ENCODE results near the gene KDM2B.
"Not testable (repeated sequence)": the region's sequence is repeated elsewhere in the genome, so short reads cannot be mapped to it uniquely, and the experiment has no call there.

KDM2B gene

DNA sequence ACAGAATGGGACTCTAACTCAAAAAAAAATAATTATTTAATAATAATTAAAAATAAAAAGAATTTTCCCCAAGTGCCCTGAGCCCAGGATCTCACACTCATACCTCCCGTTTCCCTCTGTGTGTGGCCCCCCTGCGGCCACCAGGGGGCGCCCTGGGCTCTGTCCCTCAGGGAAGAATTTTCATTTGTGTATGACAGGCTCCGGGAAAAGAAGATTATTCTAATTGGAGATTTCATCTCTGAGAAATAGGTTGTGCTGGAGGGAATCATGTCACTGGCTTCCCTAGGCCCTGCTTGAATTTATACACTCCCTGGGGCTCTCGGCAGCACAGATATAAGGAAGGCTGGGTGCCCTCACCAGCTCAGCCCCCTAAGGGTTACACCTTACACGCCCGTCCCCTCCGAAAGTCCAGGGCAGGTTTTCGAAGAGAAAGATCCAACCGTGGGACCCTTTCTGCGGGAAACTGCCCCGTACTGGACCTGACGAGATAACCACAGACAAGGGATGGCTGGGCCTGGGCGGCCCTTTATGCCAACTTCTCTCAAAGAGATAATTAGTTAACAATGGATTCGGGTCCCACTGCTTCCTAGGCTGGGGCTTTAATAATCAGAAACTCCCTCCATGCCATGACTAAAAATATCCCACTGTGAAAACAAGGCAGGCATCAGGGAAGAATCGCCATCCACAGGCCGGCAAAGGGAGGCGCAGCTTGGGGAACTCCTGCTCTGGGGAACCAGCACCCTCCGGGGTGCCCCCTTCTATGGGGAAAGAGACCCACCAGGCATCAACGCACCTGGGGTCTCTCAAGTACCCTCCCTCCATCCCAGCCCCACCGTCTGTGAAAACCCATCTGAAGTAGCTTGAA lies 80.7 kb downstream of the KDM2B start:
- DNase-seq = peak; percentile 75

DNA sequence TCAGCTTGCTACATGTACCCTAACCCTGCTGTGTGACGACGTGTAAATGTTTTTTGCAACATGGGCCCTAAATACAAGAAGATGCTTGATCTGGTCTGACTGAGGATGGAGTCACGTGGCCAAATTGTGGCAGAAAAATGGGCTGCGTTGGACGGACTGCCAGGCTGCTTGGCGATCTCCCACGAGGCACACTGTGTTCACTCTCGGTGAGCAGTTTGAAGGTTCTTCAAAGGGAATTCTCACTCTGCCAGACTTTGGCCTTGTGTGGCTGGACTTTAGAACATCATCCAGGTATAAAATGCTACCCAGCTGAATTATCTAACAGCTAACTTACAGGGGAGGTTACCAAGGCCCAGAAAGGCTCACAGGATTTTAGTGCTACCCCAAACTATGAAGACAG lies 85.1 kb downstream of the KDM2B start:
- no peak for DNase-seq

DNA sequence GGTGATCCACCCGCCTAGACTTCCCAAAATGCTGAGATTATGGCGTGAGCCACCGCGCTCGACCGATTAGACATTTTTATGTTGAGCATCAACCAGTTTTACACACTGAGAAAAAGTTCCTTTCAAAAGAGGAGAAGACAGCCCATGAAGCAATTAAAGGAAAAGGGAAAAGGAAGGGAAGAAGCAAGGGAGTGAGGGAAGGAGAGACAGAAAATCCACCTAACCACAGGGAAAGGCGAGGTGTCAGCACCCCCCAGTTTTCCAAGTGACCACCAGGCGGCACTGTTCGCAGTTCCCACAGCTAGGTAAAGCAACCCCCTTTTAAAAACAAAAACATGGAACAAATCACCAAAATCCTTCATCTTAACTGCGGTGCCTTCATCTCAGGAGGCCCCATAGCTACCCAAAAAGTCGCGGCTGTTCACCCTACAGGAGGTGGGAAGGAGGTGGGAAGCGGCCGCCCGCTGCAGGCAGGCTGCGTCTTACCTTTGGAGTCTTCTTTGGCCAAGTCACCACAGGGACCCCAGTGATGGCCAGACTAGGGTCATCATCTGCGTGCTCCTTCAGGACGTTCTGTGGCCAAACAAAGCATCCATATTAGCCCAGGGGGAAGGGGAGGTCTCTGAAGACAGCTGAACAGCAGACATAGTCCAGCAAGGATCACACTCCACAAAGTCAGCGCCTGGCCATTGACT lies 86.6 kb downstream of the KDM2B start:
- DNase-seq = peak; percentile 64

DNA sequence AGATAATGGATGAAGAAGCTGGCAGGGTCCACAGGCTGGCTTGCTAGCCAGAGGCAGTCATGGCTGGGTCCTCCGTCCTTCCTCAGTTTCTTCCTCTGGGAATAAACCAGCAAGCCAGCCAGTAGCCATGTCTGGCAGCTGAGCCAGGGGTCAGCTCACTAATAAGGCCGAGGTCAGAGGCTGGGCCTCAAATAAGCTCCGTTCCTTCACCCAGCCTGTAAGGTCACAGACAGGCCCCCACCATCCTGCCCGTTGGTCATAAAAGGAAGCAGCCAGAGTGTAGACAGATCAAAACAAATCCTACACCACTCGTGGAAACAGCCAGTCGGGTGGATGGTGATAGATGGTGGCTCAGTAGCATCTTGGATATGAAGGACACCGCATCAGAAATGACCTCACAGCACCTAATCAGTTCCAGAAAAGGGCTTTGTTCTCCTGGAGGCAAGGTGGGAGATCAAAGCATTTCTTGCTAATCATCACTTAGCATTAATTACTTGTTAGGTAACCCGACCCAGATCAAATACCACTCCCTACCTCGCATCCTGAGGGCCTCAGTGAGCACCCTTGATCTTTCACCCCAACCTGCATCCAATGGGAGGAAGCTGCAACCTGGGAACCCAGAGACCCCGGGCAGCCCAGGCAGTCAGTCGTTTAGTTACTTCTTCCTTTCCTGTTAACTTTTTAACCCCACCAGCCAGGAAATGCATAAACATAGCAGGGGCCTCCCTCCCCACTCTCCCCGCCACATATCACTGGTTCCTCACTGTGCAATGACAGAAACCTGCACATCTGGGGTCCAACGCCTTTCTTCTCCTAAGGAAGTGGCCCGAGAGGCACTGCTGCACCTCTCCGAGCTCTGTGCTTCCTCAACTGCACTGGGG lies 90.2 kb downstream of the KDM2B start:
- no peak for DNase-seq

DNA sequence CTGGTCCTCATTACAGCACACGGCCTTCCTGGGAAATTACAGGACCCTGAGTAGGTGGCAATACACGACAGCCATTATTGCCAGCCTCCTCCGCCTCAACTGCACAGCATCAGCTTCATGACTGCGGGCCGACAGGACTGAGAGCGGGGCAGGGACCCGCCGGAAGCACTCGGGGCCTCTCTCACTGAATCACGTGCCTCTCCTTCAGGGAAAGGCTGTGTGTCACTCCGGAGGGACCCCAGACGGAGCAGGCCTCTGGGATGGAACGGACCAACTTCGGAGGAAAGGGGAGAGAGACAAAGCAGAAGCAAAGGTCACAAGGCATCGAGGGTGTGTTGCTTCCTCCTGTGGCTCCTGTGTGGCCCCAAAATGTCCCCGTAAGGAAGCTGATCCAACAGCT lies 90.9 kb downstream of the KDM2B start:
- no peak for DNase-seq

DNA sequence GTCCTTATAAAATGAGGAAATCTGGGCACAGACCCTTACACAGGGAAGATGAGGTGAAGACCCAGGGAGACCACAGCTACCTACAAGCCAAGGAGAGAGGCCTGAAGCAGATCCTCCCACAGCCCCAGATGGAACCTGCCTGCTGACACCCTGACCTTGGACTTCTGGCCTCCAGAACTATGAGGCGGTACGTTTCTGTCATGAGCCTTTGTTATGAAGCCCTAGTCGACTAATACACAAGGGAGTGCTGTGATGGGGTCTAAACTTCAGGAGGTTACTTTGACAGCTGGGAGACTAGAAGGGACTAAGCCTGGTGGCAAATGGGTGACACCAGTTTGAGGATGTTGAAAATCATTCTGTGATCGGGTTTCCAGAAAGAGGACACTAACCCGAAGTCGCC lies 95.9 kb downstream of the KDM2B start:
- no peak for DNase-seq

DNA sequence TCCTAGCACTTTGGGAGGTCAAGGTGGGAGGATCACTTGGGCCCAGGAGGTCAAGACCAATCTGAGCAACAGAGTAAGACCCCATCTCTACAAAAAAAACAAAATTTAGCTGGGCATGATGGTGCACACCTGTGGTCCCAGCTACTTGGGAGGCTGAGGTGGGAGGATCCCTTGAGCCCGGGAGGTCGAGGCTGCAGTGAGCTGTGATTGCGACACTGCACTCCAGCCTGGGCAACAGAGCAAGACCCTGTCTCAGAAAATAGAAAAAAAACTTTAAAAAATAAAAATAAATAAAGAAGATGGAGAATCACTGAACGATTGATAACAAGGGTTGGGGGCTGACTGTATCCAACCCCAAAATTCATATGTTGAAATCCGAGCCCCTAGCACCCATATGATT lies 96.3 kb downstream of the KDM2B start:
- DNase-seq = not testable (repeated sequence)

DNA sequence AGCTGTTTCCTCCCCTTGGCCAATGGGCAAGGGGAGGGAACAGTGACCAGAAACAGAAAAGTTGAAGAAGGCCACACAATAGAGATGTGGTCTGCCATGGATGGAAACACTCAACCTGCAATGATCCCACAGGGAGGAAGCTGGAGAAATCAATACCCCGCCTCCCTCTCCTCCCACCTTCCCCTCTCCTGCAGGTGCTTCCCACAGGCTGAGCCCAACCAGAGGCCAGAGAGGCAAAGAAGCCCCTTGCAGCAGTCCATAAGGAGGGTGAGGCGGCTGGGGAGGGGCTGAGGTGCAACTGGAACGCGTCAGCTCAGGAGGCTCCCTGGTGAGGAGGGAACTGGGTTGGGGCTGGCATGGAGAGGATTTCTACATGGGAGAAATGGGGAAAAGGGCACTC lies 96.9 kb downstream of the KDM2B start:
- DNase-seq = no peak

DNA sequence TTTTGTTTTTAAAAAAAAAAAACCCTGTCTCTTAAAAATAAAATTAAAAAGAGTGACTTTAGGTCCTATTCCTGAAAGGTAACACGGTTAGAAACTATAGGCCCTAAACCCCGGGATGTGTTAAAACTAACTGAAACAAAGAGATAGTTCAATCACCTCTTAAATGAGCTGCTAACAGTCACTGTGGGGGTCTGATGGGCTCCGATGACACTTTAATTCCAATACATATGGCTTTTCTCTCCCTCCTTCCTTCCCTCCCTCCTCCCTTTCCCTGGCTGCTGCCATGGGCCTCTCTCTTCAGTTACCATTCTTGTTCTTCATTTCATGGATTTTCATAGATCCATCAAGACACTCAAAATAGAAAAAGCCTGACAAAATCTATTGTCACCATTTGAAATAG lies 104.3 kb downstream of the KDM2B start:
- no peak for DNase-seq

DNA sequence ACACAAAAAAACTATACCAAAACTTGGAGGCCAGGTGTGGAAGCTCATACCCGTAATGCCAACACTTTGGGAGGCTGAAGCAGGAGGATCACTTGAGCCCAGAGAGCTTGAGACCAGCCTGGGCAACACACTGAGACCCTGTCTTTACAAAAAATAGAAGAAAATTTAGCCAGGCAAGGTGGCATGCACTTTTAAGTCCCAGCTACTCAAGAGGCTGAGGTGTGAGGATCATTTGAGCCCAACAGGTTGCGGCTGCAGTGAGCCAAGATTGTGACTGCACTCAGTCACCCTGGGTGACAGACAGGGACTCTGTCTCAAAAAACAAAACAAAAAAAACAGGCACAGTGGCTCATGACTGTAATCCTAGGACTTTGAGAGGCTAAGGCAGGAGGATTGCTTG lies 105.5 kb downstream of the KDM2B start:
- DNase-seq = no peak

DNA sequence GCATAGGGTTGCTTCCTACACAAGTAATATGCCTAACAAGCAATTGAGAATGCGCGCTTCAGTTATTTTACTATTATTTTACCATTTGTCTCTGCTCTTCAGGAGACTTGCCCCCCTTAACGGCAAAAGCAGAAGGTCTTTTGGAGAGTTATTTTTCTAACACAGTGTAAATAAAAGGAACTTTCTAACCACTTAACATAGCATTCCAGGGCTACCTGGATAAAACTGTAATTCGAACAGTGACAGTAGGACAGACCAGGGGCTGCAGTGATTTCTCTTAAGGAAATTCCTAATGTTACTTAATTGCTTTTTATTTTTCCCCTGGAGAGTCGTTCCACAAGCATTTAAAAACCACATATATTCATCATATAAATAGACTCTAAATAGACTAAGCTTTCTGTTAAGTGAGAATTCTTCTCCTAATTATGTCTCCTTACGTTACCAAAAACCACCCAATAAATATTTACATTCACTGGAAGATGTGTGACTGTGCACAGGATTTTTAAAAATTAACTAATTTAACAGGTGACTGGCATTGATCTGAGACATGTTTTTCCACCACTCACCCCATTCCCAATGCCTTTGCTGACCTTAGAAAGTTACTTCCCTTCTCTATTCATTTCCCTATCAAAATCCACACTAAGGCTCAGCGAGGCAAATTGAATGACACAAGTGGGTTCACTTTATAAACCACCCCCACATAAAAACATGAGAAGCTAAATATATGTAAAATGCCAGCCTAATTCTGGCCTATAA lies 108.5 kb downstream of the KDM2B start:
- DNase-seq = no peak

DNA sequence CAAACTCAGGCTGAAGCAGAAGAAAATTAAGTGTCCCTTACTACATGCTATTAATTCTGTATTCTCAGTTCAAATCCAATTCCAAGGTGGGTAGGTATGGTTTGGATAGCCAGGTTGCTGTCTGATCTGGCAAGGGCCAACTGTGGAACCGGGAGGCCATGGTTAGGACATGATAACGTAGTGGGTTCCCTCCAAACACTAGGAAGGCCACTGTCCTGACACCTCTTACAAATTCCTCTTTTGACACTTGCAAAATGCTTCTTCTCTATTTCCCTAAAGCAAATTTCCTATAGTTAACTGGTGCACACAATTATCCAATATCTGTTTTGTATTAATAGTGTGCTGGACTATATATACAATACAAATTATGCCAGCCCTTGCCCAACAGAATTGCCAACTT lies 110.1 kb downstream of the KDM2B start:
- no peak for DNase-seq

DNA sequence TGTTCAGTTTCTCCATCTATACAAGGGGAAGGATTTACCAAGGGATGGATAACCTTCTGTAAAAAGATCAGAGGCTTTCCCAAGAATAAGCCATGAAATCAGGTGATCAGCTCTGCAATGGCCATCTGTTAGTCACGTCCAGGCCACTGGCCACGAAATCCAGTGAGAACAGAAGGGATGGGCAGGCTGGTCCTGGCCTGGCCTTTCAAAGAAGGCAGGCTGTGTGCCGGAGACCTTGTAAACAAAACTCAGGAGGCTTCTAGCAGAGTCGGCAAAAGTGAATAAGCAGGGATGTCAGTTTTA lies 112.4 kb downstream of the KDM2B start:
- DNase-seq = no peak

DNA sequence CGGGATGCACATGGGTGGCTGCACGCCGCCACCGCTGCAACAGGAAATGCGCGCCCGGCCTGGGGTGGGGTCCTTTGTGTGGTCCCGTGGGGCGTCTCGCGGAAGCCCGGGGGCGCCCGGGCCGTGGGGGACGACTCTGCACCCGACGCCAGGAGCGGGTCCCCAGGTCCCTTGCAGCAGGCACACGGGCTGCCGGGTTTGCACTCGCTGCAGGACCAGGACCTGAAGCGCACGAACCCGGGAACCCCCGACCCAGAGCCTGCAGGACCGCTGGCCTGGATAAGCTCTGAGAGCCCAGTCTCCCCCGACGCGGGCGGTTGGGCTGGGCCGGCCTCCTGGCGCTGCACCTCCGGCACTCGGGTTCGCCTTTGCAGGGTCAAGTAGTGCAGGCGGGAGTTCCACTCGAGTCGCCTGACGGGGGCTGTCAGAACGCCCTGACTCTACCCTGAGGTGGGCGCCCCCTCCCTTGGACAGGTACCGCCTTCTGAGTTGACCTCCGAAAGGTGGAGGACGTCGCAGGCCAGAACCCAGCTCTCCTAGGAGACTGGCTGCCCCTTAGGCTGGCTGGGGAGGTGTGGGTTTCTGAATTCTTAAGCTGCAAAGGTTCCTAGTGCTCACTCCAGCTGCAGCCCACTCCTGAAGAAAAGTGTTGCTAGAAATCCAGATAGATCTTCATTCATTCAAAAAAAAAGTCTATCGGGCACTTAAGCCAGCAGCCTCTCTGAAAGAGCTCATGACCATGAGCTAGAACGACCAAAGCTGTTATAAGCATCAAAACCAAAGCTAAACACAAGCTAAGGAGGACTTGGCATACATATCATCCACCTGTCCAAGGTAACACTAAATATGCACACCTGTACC lies 113.0 kb downstream of the KDM2B start:
- DNase-seq = no peak

DNA sequence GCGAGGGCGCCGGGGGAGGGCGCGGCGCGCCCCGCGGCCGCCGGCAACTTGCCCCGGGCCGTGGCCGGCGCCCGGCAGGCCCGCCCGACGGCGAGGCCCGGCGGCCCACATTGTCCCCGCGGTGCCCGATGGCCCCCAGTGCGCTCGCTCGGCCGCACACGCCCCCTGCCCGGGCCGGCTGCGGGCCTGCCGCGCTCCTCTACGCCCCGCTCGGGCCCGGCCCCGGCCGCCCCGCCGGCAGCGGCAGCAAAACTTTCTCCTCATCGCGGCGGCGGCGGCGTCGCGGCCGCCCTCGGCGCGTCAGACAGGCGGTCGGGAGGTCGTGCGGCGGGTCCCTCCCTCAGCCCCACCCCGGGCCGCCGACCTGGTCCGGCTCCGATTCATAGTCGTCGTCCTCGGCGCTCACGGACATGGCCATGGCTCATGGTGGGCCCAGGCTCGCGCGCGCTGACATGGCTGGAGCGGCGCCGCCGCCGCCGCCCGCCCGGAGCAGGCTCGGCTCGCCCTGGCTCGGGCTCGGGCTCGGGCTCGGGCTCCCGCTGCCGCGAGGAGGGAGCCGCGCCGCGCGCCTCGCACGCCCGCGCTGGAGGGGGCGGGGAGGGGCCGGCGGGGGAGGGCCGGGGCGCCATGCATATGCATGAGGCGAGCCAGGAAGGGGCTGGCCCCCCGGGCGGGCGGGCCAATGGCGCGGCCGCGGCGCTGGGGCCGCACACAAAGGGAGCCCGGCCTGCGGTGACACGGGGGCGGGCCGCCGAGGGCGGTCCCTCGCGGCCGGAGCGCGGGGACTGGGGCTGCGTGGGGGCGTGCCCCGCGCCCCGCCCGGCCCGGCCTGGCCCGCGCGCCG lies 113.8 kb downstream of the KDM2B start:
- DNase-seq = peak; percentile 91

DNA sequence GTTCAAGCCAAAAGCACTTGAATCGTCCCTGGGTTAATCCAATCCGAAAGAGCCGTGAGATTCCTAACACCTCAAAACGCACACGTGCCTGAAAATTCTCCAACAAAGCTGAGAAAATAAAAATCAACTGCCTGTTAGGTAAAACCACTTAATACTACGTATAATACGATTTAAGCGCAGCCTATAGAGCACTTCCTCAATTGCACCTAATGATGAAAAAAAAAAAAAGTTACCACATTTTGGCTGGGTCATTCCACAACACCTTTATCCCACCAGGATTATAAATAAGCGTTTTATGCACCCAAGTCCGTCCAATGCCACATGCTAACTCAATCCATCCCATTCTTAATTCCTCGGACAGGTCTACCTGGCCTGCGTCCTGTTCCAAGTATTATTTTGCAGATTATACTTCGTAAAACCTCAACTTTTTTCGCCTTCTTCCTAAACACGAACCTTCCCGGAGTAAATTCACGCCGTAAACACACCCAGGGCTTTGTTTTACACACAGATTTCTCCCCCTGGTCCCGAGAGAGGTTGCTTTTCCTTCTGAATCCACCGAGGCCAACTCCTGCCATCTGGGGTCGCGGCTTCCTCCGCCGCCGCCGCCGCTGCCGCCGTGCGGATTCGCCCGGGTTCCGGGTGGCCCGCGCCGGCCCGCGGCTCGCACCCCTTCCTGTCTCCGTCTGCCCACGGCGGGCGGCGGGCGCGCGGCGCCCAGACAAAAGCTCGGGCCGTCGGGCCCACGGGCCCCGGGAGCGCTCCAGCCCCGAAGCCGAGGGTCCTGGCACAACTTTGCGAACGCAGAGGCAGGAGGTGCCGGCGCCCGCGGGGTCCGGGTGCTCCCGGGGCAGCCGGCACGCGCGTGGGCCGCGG lies 114.7 kb downstream of the KDM2B start:
- DNase-seq = peak; percentile 44

DNA sequence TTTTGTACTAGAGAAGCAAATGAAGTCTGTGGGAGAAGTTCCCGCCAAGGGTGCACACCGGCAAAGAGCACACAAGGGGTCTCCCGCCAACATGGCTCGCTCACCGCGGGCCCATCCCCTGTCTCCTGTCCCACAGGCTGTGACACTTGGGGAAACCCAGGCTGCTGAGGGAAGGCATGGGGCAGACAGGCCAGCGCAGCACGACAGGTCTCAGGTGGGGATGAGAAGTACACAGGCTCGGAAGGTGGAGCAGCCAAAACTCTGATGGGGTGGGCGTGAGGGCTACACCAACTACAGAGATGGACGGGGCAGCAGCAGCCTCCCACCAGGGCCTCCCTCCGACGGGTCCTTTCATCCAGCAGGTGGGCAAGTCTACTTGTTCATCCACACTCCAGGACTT lies 116.5 kb downstream of the KDM2B start:
- no peak for DNase-seq

DNA sequence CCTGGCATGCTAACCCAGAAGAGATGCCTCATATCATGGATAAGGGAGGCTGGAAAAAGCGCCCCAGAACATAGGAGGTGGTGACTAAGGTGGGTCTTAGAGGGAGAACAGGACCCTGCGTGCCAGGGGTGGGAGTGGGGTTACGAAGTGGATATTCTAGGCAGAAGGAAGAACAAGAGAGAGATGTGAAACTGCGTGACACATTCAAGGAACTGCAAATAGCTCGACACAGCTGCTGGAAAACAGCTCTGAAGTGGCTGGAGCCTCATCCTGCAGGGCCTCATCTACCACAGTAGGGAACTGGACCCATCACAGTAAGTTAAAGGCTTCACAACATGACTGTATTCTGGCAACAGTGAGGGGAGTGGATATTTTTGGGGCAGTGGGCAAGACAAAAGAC lies 119.8 kb downstream of the KDM2B start:
- DNase-seq = no peak

DNA sequence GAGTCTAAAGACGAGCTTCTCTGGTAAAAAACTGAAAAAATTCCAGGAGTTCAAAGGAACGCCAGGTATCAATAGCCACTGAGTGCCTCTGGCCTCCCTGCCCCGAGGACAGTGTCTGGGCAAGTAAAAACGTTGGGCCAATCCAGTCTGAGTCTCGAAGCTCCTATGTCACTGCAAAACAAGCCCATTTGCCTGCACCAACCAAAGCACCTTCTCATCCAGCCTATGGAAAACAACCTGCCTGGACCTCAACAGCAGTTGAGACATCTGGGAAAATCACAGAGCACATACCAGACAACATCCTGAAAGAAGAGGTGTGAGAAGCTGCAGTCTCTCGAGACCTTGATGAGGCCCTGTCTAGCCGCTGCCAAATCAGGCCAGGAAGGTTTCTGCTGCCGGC lies 124.3 kb downstream of the KDM2B start:
- no peak for DNase-seq
